Measurements from ENCODE around the gene SLC2A6. TPM values are rescaled to one million over a fixed set of nuclear protein-coding genes. Genes with fewer than 3 reads are reported as not detected.

The SLC2A6 gene
- total RNA-seq, 1 donor from 2014 or later: 32.5 TPM

- TF ChIP-seq CTCF (IDR thresholded peaks at IDR 0.05; ENCODE audit: unreplicated experiment): no peak
- Mint-ChIP-seq H3K36me3 (ENCODE audit: low read depth, unreplicated experiment) (peaks cover 6% of the 10 kb centered on the region), H3K9me3 (ENCODE audit: unreplicated experiment) (no peaks in the 10 kb centered on the region), H3K27ac (ENCODE audit: unreplicated experiment) (peak overlapping the region; percentile 84), H3K4me1 (ENCODE audit: unreplicated experiment) (no peaks in the 10 kb centered on the region), H3K4me3 (ENCODE audit: unreplicated experiment) (no peak overlapping the region), H3K27me3 (ENCODE audit: unreplicated experiment) (peaks cover 8% of the 10 kb centered on the region)
- DNase-seq (ENCODE audit: low spot score): no peak
Measured at GRCh38 chr9:133470427-133470924, 8.4 kb downstream of the SLC2A6 start.

GRCh38 chr9:133468777-133469421, 10.0 kb downstream of the SLC2A6 start:
- peaks cover 10% of the 10 kb centered on the region for H3K27me3 Mint-ChIP-seq (ENCODE audit: unreplicated experiment)
- no peaks in the 10 kb centered on the region for H3K9me3 Mint-ChIP-seq (ENCODE audit: unreplicated experiment)
- H3K36me3 Mint-ChIP-seq (ENCODE audit: low read depth, unreplicated experiment): peaks cover 4% of the 10 kb centered on the region
- H3K27ac Mint-ChIP-seq (ENCODE audit: unreplicated experiment): no peak overlapping the region
- TF ChIP-seq CTCF (IDR thresholded peaks at IDR 0.05; ENCODE audit: unreplicated experiment): no peak
- H3K4me3 Mint-ChIP-seq (ENCODE audit: unreplicated experiment): no peak overlapping the region
- no peaks in the 10 kb centered on the region for H3K4me1 Mint-ChIP-seq (ENCODE audit: unreplicated experiment)
- no peak for DNase-seq (ENCODE audit: low spot score)

- Mint-ChIP-seq H3K36me3 (ENCODE audit: low read depth, unreplicated experiment) (peaks cover 4% of the 10 kb centered on the region), H3K9me3 (ENCODE audit: unreplicated experiment) (no peaks in the 10 kb centered on the region)
- TF ChIP-seq CTCF (IDR thresholded peaks at IDR 0.05; ENCODE audit: unreplicated experiment): no peak
Measured at GRCh38 chr9:133468374-133468773, 10.5 kb downstream of the SLC2A6 start.

GRCh38 chr9:133467101-133467500, 11.8 kb downstream of the SLC2A6 start:
- Mint-ChIP-seq H3K27me3 (ENCODE audit: unreplicated experiment) (peaks cover 10% of the 10 kb centered on the region), H3K4me1 (ENCODE audit: unreplicated experiment) (no peaks in the 10 kb centered on the region), H3K9me3 (ENCODE audit: unreplicated experiment) (no peaks in the 10 kb centered on the region), H3K36me3 (ENCODE audit: low read depth, unreplicated experiment) (peaks cover 4% of the 10 kb centered on the region), H3K27ac (ENCODE audit: unreplicated experiment) (no peak overlapping the region), H3K4me3 (ENCODE audit: unreplicated experiment) (no peak overlapping the region)
- no peak for TF ChIP-seq CTCF (IDR thresholded peaks at IDR 0.05; ENCODE audit: unreplicated experiment)
- no peak for DNase-seq (ENCODE audit: low spot score)

More at GRCh38 chr9:133468374-133468773, 10.5 kb downstream of the SLC2A6 start:
- Mint-ChIP-seq H3K27me3 (ENCODE audit: unreplicated experiment) (peaks cover 10% of the 10 kb centered on the region), H3K4me3 (ENCODE audit: unreplicated experiment) (no peak overlapping the region), H3K27ac (ENCODE audit: unreplicated experiment) (no peak overlapping the region), H3K4me1 (ENCODE audit: unreplicated experiment) (no peaks in the 10 kb centered on the region)
- no peak for DNase-seq (ENCODE audit: low spot score)

- H3K27me3 Mint-ChIP-seq (ENCODE audit: unreplicated experiment): peaks cover 7% of the 10 kb centered on the region
- H3K4me3 Mint-ChIP-seq (ENCODE audit: unreplicated experiment): no peak overlapping the region
- DNase-seq (ENCODE audit: low spot score): no peak
- peaks cover 8% of the 10 kb centered on the region for H3K4me1 Mint-ChIP-seq (ENCODE audit: unreplicated experiment)
- no peak for TF ChIP-seq CTCF (IDR thresholded peaks at IDR 0.05; ENCODE audit: unreplicated experiment)
- no peaks in the 10 kb centered on the region for H3K9me3 Mint-ChIP-seq (ENCODE audit: unreplicated experiment)
- H3K36me3 Mint-ChIP-seq (ENCODE audit: low read depth, unreplicated experiment): peaks cover 4% of the 10 kb centered on the region
- H3K27ac Mint-ChIP-seq (ENCODE audit: unreplicated experiment): no peak overlapping the region
Measured at GRCh38 chr9:133465984-133466383, 12.9 kb downstream of the SLC2A6 start.
